Ovary (tissue), 9 donors: ENCODE results near the gene ADAMTS12. TPM values are rescaled to one million over a fixed set of nuclear protein-coding genes. Genes with fewer than 3 reads are reported as not detected.

Source experiments
- DNase-seq, 5 donors: peaks; one replicate each; pipeline ENCODE4 v3.0.0-alpha.2; 2019 to 2020
- H3K27ac ChIP-seq, 2 donors: fragments of 200-600 bp; one replicate each; pipeline versions ENCODE4 v1.5.1 to v1.8.0; 2019 to 2022
- H3K27me3 ChIP-seq: fragments of 200-600 bp; one replicate; pipeline ENCODE4 v1.8.0; 2022
- H3K36me3 ChIP-seq: fragments of 200-600 bp; sonication (generic); one replicate; pipeline ENCODE4 v1.5.1; 2019
- H3K4me1 ChIP-seq: one replicate; pipeline ENCODE4 v1.8.1; 2013; ENCODE audit warnings: mild to moderate bottlenecking, moderate library complexity; ENCODE audit not compliant: insufficient read depth
- H3K4me3 ChIP-seq: fragments of 200-600 bp; sonication (generic); one replicate; pipeline ENCODE4 v1.5.1; 2017
- H3K9me3 ChIP-seq, 2 donors: fragments of 200-600 bp in 1 of 2; sonication (generic) in 1 of 2; one replicate each; pipeline versions ENCODE4 v1.5.1 to v1.8.1; 2013 to 2019; ENCODE audit warnings: mild to moderate bottlenecking in 1 of 2, moderate library complexity in 1 of 2
- CTCF ChIP-seq, 3 donors: fragments of 450-650 bp in 2 of 3; fragments of 200-600 bp in 1 of 3; IDR thresholded peaks; one replicate each; pipeline versions ENCODE4 v1.5.1 to v1.8.0; 2016 to 2022; ENCODE audit warnings: antibody characterized with exemption in 3 of 3, mild to moderate bottlenecking in 1 of 3
- EP300 ChIP-seq: sonication (generic); formaldehyde crosslinking; IDR thresholded peaks from one replicate; pipeline ENCODE4 v1.6.1; 2017; ENCODE audit warnings: antibody characterized with exemption
- POLR2A ChIP-seq: fragments of 450-650 bp; IDR thresholded peaks from one replicate; pipeline ENCODE4 v1.6.1; 2017; ENCODE audit warnings: antibody characterized with exemption, mild to moderate bottlenecking, moderate library complexity
- WGBS, 3 donors: extraction: QIAGEN DNeasy Blood & Tissue Kit in 1 of 3; methylation state at CpG; one replicate each; pipeline versions ENCODE4 v1.1.5 to v1.1.7; 2013 to 2017; 5-methylcytosine and 5-hydroxymethylcytosine counted together
- intact Hi-C, 4 donors: fragments of 100-400 bp; cut with DNase I; formaldehyde crosslinking; loops; one replicate each; pipeline versions ENCODE4 v1.11.0 to v1.15.1; 2022 to 2023
- polyA plus RNA-seq, 2 donors: library from polyadenylated mRNA; stranded (reverse); fragments of 200-250 nt in 1 of 2; fragments of 350-450 nt in 1 of 2; fragmentation: Illumina TruSeq in 1 of 2; extraction: RNeasy Lipid Tissue Mini Kit (QIAGEN cat#74804) in 1 of 2; gene quantifications; one replicate each; pipeline ENCODE4 v1.2.3, GENCODE V29; 2013 to 2014
- total RNA-seq, 7 donors: library from RNA; depleted of rRNA in 2 of 7; stranded (reverse); fragments of >200 nt in 2 of 7; fragmentation: NEBNext Ultra II Directional in 3 of 7; extraction: Animal tissue kit (Norgen Biotek cat#: 25700) in 3 of 7; gene quantifications; one replicate each; pipeline versions ENCODE4 v1.1.0 to v1.2.4, GENCODE V29; 2016 to 2023
- donor health status: DM: no; HTN: no; CAD: no; lungs with moderate emphysema.
- donor health status: DM: no; HTN: no; CAD: no.
- donor health status: Bipolar disorder and iron deficiency.
- donor health status: DM: yes; HTN: yes; CAD: no.
- donor health status: DM: no; HTN: no; CAD: no.
- donor health status: DM: yes; HTN: yes; CAD: no.

ADAMTS12 gene
- total and polyA plus RNA-seq, 9 donors, result 2.9 to 9.8 (median 5.5) TPM

GRCh38 chr5:33679791-33680190, 212.0 kb downstream of the ADAMTS12 start:
- Histone ChIP-seq H3K36me3 (no peaks in the 10 kb centered on the region), H3K9me3 (no peaks in the 10 kb centered on the region), H3K27ac (no peak overlapping the region), H3K4me3 (no peak overlapping the region), H3K27me3 (no peaks in the 10 kb centered on the region), H3K4me1 (no peaks in the 10 kb centered on the region)
- WGBS, 3 donors, result 81 to 97% (median 88%) methylated on average over 2 of the region's 2 CpGs
- intact Hi-C loops, result no loop called here
- no peak for TF ChIP-seq POLR2A
- no peak for TF ChIP-seq EP300
- no peak for TF ChIP-seq CTCF (IDR thresholded peaks at IDR 0.05)
- no peak for DNase-seq

- H3K4me3 ChIP-seq, result no peak overlapping the region
- no peaks in the 10 kb centered on the region for H3K9me3 ChIP-seq
- no peak for TF ChIP-seq EP300
- TF ChIP-seq POLR2A, result no peak
- TF ChIP-seq CTCF (IDR thresholded peaks at IDR 0.05), result no peak
- WGBS, 3 donors, result 61 to 70% (median 69%) methylated on average over 3 of the region's 3 CpGs
- H3K36me3 ChIP-seq, result no peaks in the 10 kb centered on the region
- H3K27me3 ChIP-seq, result no peaks in the 10 kb centered on the region
- no peak for DNase-seq
- intact Hi-C loops, result no loop called here
- H3K4me1 ChIP-seq, result no peaks in the 10 kb centered on the region
- H3K27ac ChIP-seq, result no peak overlapping the region
Observed at GRCh38 chr5:33675958-33676464, 215.8 kb downstream of the ADAMTS12 start.

GRCh38 chr5:33671700-33672291, 220.0 kb downstream of the ADAMTS12 start:
- Histone ChIP-seq H3K27ac (no peak overlapping the region), H3K4me3 (no peak overlapping the region), H3K9me3 (no peaks in the 10 kb centered on the region), H3K36me3 (no peaks in the 10 kb centered on the region), H3K27me3 (no peaks in the 10 kb centered on the region), H3K4me1 (no peaks in the 10 kb centered on the region)
- DNase-seq, result no peak
- TF ChIP-seq EP300 (no peak), CTCF (IDR thresholded peaks at IDR 0.05) (no peak), POLR2A (no peak)
- WGBS, 3 donors, result 94 to 100% (median 97%) methylated on average over 1 of the region's 1 CpG
- intact Hi-C loops, result no loop called here

- DNase-seq, result no peak
- Histone ChIP-seq H3K27me3 (no peaks in the 10 kb centered on the region), H3K9me3 (no peaks in the 10 kb centered on the region), H3K27ac (no peak overlapping the region), H3K4me1 (no peaks in the 10 kb centered on the region), H3K36me3 (no peaks in the 10 kb centered on the region), H3K4me3 (no peak overlapping the region)
- WGBS, 3 donors, result 87 to 93% (median 91%) methylated on average over 8 of the region's 8 CpGs
- intact Hi-C loops, result no loop called here
- TF ChIP-seq EP300 (no peak), CTCF (IDR thresholded peaks at IDR 0.05) (no peak), POLR2A (no peak)
Observed at GRCh38 chr5:33662722-33663427, 228.9 kb downstream of the ADAMTS12 start.
